Measurements from ENCODE around the gene TCF7L1.

The TCF7L1 gene

DNA sequence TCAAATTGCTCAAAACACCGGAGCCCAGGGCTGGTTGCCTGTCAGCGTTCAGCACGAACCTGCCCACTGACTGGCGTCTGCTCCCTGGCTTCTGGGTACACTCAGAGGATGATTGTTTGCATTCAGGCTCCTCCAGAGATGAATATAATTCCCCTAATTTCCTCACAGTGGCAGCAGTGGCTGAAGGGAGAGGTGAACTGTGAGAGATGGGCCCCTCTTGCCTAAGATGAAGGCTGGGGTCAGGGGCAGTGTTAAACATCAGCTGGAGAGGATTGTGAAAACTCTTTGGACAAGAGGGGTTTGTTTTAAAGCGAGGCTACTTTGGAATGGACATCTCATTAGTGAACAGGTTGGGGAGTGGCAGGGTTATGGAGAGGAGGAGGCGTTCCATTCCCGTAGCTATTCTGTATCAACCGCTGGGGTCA is 31.0 kb downstream of the TCF7L1 start:
- Histone ChIP-seq H3K27me3 (ENCODE audit: insufficient read depth, insufficient read length) (no peaks in the 10 kb centered on the region), H3K9me3 (ENCODE audit: insufficient read depth, low read length) (no peaks in the 10 kb centered on the region), H3K4me1 (ENCODE audit: insufficient read depth, insufficient read length) (peaks cover 6% of the 10 kb centered on the region), H3K4me3 (ENCODE audit: insufficient read length, low read depth) (no peak overlapping the region), H3K9ac (ENCODE audit: insufficient read length, low read depth) (no peak overlapping the region), H3K36me3 (ENCODE audit: insufficient read depth, insufficient read length, low read length) (peaks cover 4% of the 10 kb centered on the region)
- no peak for TF ChIP-seq YY1 (IDR thresholded peaks at IDR 0.05; ENCODE audit: insufficient read depth, insufficient read length)
- TF ChIP-seq SUZ12 (IDR thresholded peaks at IDR 0.05; ENCODE audit: extremely low read depth, insufficient read depth, insufficient read length) = no peak
- no peak for TF ChIP-seq ZNF274 (IDR thresholded peaks at IDR 0.05; ENCODE audit: low read depth, low read length)
- DNase-seq (ENCODE audit: low read depth, low spot score) = no peak

DNA sequence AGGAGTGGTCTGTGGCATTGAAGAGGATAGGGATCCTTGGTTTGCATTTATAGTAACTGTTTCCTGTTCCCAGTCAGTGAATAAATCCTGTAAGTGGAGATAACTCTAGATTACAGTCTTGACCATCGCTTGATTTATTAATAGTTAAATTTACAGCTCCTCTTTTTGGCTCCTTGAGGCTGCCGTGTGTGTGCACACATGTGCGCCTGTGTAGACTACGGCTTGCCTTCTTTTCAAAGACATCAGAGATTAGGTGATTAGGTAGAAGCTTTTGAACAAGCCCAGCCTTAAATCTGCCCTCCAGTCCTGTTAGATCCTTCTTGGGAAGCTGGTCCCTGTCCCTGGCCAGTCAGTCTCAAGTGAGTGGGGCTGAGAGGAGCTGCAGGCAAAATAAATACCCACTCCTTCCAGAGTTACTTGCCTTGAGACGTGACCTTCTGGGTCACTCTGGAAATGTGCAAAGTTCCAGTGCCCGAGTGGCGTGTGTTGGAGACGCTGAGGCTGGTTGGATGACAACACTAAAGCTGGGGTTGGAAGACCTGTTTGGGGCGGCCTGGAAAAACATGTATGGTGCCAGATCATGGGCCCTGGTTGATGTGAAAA is 32.0 kb downstream of the TCF7L1 start:
- Histone ChIP-seq H3K9ac (ENCODE audit: insufficient read length, low read depth) (no peak overlapping the region), H3K27me3 (ENCODE audit: insufficient read depth, insufficient read length) (no peaks in the 10 kb centered on the region), H3K9me3 (ENCODE audit: insufficient read depth, low read length) (no peaks in the 10 kb centered on the region), H3K36me3 (ENCODE audit: insufficient read depth, insufficient read length, low read length) (peaks cover 4% of the 10 kb centered on the region), H3K4me3 (ENCODE audit: insufficient read length, low read depth) (no peak overlapping the region), H3K4me1 (ENCODE audit: insufficient read depth, insufficient read length) (peaks cover 6% of the 10 kb centered on the region)
- TF ChIP-seq ZNF274 (IDR thresholded peaks at IDR 0.05; ENCODE audit: low read depth, low read length) = no peak
- TF ChIP-seq YY1 (IDR thresholded peaks at IDR 0.05; ENCODE audit: insufficient read depth, insufficient read length) = no peak
- TF ChIP-seq SUZ12 (IDR thresholded peaks at IDR 0.05; ENCODE audit: extremely low read depth, insufficient read depth, insufficient read length) = no peak
- DNase-seq (ENCODE audit: low read depth, low spot score) = no peak

DNA sequence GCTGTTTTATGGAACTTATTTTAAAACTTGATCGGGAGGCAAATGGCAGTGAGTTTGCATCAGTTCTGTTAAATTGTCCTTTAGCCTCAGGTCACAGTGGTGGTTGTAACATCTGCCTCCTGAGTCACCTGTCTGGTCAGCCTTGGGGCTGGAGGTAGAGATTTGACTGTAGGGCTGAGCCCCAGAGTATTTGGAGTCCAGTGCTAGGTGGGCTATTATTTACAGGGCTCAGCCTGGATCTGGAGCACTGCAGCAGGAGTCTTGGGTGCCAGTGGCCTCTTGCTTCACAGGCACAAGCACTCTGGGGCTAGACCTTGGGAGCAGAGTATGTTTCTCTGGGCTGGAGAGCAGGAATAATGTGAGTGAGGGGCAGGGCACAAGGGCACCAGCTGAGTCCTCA is 32.8 kb downstream of the TCF7L1 start:
- Histone ChIP-seq H3K4me3 (ENCODE audit: insufficient read length, low read depth) (no peak overlapping the region), H3K9me3 (ENCODE audit: insufficient read depth, low read length) (no peaks in the 10 kb centered on the region), H3K36me3 (ENCODE audit: insufficient read depth, insufficient read length, low read length) (peaks cover 4% of the 10 kb centered on the region), H3K9ac (ENCODE audit: insufficient read length, low read depth) (no peak overlapping the region), H3K27me3 (ENCODE audit: insufficient read depth, insufficient read length) (no peaks in the 10 kb centered on the region), H3K4me1 (ENCODE audit: insufficient read depth, insufficient read length) (peaks cover 6% of the 10 kb centered on the region)
- no peak for TF ChIP-seq YY1 (IDR thresholded peaks at IDR 0.05; ENCODE audit: insufficient read depth, insufficient read length)
- no peak for TF ChIP-seq SUZ12 (IDR thresholded peaks at IDR 0.05; ENCODE audit: extremely low read depth, insufficient read depth, insufficient read length)
- TF ChIP-seq ZNF274 (IDR thresholded peaks at IDR 0.05; ENCODE audit: low read depth, low read length) = no peak
- no peak for DNase-seq (ENCODE audit: low read depth, low spot score)

DNA sequence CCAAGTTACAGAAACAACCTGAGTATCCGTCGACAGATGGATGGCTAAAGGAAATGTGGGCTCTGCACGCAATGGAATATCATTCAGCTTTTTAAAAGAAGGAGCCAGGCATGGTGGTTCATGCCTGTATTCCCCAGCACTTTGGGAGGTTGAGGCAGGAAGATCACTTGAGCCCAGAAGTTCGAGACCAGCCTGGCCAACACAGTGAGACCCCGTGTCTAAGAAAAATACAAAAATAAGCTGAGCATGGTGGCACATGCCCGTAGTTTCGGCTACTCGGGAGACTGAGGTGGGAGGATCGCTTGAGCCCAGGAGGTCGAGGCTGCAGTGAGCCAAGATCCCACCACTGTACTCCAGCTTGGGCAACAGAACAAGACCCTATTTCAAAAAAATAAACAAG is 34.3 kb downstream of the TCF7L1 start:
- no peak for DNase-seq (ENCODE audit: low read depth, low spot score)

DNA sequence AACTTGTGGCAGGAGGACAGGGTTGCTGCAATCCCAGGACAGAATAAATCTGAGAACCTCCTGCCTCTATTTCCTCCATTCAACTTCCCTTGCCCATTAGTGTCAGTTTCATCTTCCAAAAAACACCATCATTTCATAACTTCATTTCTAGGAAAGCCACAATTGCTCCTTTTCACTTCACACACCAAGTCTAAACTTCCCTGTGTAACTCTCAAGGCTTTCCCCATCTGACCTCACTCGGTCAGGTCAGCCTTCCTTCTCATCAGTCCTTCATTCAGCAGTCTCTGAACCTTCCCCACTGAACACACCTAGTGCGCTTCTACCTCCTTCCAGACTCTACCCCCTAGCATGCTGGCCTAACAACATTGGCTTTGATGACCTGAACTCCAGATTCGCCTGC is 35.8 kb downstream of the TCF7L1 start:
- H3K27me3 ChIP-seq (ENCODE audit: insufficient read depth, insufficient read length) = no peaks in the 10 kb centered on the region
- no peak overlapping the region for H3K9ac ChIP-seq (ENCODE audit: insufficient read length, low read depth)
- H3K9me3 ChIP-seq (ENCODE audit: insufficient read depth, low read length) = no peaks in the 10 kb centered on the region
- no peaks in the 10 kb centered on the region for H3K4me1 ChIP-seq (ENCODE audit: insufficient read depth, insufficient read length)
- no peak for DNase-seq (ENCODE audit: low read depth, low spot score)
- H3K36me3 ChIP-seq (ENCODE audit: insufficient read depth, insufficient read length, low read length) = peaks cover 4% of the 10 kb centered on the region
- no peak overlapping the region for H3K4me3 ChIP-seq (ENCODE audit: insufficient read length, low read depth)
- TF ChIP-seq SUZ12 (IDR thresholded peaks at IDR 0.05; ENCODE audit: extremely low read depth, insufficient read depth, insufficient read length) (no peak), ZNF274 (IDR thresholded peaks at IDR 0.05; ENCODE audit: low read depth, low read length) (no peak), YY1 (IDR thresholded peaks at IDR 0.05; ENCODE audit: insufficient read depth, insufficient read length) (no peak)

More for the DNA sequence above, 34.3 kb downstream of the TCF7L1 start:
- Histone ChIP-seq H3K9ac (ENCODE audit: insufficient read length, low read depth) (no peak overlapping the region), H3K4me1 (ENCODE audit: insufficient read depth, insufficient read length) (peaks cover 2% of the 10 kb centered on the region), H3K36me3 (ENCODE audit: insufficient read depth, insufficient read length, low read length) (peaks cover 4% of the 10 kb centered on the region), H3K27me3 (ENCODE audit: insufficient read depth, insufficient read length) (no peaks in the 10 kb centered on the region), H3K4me3 (ENCODE audit: insufficient read length, low read depth) (no peak overlapping the region), H3K9me3 (ENCODE audit: insufficient read depth, low read length) (no peaks in the 10 kb centered on the region)
- TF ChIP-seq SUZ12 (IDR thresholded peaks at IDR 0.05; ENCODE audit: extremely low read depth, insufficient read depth, insufficient read length) = no peak
- TF ChIP-seq ZNF274 (IDR thresholded peaks at IDR 0.05; ENCODE audit: low read depth, low read length) = no peak
- TF ChIP-seq YY1 (IDR thresholded peaks at IDR 0.05; ENCODE audit: insufficient read depth, insufficient read length) = no peak

DNA sequence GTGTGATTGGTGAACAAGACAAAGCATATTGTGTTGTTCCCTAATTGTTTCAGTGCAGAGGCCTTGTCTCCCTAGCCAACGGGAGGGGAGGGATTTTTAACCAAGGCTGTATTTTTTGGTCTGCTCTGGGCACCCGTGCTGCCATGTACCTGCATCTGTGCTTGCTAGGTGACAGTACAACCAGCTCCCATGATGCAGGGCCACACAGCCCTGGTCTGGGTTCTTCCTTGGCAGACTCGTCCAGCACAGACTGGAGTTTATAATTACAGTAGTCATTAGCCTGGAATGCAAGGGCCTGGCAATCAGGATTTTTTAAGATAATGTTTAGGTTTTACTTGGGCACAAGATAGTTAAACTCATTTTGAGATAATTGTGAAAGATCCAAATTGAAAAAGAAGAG is 36.4 kb downstream of the TCF7L1 start:
- no peak overlapping the region for H3K9ac ChIP-seq (ENCODE audit: insufficient read length, low read depth)
- H3K27me3 ChIP-seq (ENCODE audit: insufficient read depth, insufficient read length) = no peaks in the 10 kb centered on the region
- DNase-seq (ENCODE audit: low read depth, low spot score) = no peak
- no peaks in the 10 kb centered on the region for H3K9me3 ChIP-seq (ENCODE audit: insufficient read depth, low read length)
- no peak overlapping the region for H3K4me3 ChIP-seq (ENCODE audit: insufficient read length, low read depth)
- TF ChIP-seq SUZ12 (IDR thresholded peaks at IDR 0.05; ENCODE audit: extremely low read depth, insufficient read depth, insufficient read length) = no peak
- TF ChIP-seq ZNF274 (IDR thresholded peaks at IDR 0.05; ENCODE audit: low read depth, low read length) = no peak
- no peak for TF ChIP-seq YY1 (IDR thresholded peaks at IDR 0.05; ENCODE audit: insufficient read depth, insufficient read length)
- H3K4me1 ChIP-seq (ENCODE audit: insufficient read depth, insufficient read length) = no peaks in the 10 kb centered on the region
- H3K36me3 ChIP-seq (ENCODE audit: insufficient read depth, insufficient read length, low read length) = peaks cover 4% of the 10 kb centered on the region

DNA sequence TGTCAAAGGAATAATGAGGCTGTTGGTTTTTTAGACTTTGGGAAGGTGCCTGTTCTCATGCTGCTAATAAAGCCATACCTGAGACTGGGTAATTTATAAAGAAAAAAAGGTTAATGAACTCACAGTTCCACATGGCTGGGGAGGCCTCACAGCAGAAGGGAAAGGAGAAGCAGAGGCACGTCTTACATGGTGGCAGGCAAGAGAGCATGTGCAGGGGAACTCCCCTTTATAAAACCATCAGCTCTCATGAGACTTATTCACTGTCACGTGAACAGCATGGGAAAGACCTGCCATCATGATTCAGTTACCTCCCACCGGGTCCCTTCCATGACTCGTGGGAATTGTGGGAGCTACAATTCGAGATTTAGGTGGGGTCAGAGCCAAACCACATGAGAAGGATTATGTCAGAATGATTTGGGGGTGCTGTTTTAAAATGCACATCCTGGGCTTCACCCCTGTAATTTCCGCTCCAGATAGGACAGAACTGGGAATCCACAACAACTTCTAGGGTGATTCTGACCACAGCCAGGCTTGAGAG is 37.8 kb downstream of the TCF7L1 start:
- H3K9ac ChIP-seq (ENCODE audit: insufficient read length, low read depth) = no peak overlapping the region
- TF ChIP-seq ZNF274 (IDR thresholded peaks at IDR 0.05; ENCODE audit: low read depth, low read length) = no peak
- no peak for TF ChIP-seq SUZ12 (IDR thresholded peaks at IDR 0.05; ENCODE audit: extremely low read depth, insufficient read depth, insufficient read length)
- no peak for TF ChIP-seq YY1 (IDR thresholded peaks at IDR 0.05; ENCODE audit: insufficient read depth, insufficient read length)
- H3K27me3 ChIP-seq (ENCODE audit: insufficient read depth, insufficient read length) = no peaks in the 10 kb centered on the region
- no peaks in the 10 kb centered on the region for H3K4me1 ChIP-seq (ENCODE audit: insufficient read depth, insufficient read length)
- H3K4me3 ChIP-seq (ENCODE audit: insufficient read length, low read depth) = no peak overlapping the region
- no peaks in the 10 kb centered on the region for H3K9me3 ChIP-seq (ENCODE audit: insufficient read depth, low read length)
- H3K36me3 ChIP-seq (ENCODE audit: insufficient read depth, insufficient read length, low read length) = peaks cover 4% of the 10 kb centered on the region
- DNase-seq (ENCODE audit: low read depth, low spot score) = no peak

Data from NT2/D1 (cell line).